BE2C (cell line): ENCODE results near the gene PDE8B.
"Not testable (repeated sequence)": the region's sequence is repeated elsewhere in the genome, so short reads cannot be mapped to it uniquely, and the experiment has no call there.

ENCODE experiments used
- DNase-seq: peaks from one replicate; pipeline ENCODE4 v3.0.0-alpha.2; 2020
- H3K27me3 ChIP-seq: fragments of 250-450 bp; sonication (Bioruptor Pico); 2 replicates; pipeline ENCODE4 v1.5.1; 2020; ENCODE audit warnings: mild to moderate bottlenecking
- H3K36me3 ChIP-seq: fragments of 250-450 bp; sonication (Bioruptor Pico); 2 replicates; pipeline ENCODE4 v1.5.1; 2020; ENCODE audit warnings: mild to moderate bottlenecking
- H3K4me1 ChIP-seq: fragments of 250-450 bp; sonication (Bioruptor Pico); 2 replicates; pipeline ENCODE4 v1.5.1; 2020
- H3K4me3 ChIP-seq: 2 replicates; pipeline ENCODE4 v1.5.1; 2011; ENCODE audit warnings: low read depth, low read length
- H3K9me3 ChIP-seq: fragments of 250-450 bp; sonication (Bioruptor Pico); 2 replicates; pipeline ENCODE4 v1.5.1; 2020
- TF ChIP-seq, protein P1 (sequence below): IDR thresholded peaks from 2 replicates; pipeline ENCODE4 v1.5.1; 2012; ENCODE audit warnings: mild to moderate bottlenecking, low read depth, low read length

Gene PDE8B

DNA sequence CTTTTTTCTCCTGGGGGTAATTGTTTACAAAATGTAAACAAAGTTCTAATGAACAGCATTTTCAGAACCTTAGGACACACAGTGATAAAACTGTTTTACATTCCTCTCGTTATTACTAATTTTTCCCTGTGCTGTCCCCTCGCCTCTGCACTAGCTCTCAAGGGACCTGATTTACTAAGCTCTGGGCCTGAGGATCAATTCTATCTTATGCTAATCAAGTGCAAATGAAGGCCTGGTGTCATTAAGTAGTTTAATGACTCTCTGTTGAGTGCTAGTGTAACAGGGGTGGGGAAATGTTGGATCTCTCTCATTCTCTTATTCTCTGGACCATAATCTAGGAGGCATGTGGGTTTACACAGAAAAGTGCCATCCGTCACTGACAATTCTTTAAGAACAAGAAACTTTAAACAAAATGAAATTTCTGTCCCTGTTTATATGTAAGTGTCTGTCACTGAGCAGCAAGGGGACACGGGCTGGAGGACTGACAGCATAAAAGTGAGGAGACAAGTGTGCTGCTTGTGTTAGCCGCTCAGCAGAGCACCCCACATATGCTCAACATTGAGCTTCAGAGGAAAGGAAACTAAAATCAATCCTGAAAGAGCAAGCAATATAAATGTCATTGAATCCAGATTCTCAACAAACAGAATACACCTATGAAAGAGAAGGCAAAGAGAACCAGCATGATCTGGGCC is 166.3 kb downstream of the PDE8B start:
- H3K4me3 ChIP-seq = no peak overlapping the region
- no peaks in the 10 kb centered on the region for H3K27me3 ChIP-seq
- DNase-seq = no peak
- no peaks in the 10 kb centered on the region for H3K4me1 ChIP-seq
- H3K9me3 ChIP-seq = no peaks in the 10 kb centered on the region
- TF ChIP-seq, protein P1, sequence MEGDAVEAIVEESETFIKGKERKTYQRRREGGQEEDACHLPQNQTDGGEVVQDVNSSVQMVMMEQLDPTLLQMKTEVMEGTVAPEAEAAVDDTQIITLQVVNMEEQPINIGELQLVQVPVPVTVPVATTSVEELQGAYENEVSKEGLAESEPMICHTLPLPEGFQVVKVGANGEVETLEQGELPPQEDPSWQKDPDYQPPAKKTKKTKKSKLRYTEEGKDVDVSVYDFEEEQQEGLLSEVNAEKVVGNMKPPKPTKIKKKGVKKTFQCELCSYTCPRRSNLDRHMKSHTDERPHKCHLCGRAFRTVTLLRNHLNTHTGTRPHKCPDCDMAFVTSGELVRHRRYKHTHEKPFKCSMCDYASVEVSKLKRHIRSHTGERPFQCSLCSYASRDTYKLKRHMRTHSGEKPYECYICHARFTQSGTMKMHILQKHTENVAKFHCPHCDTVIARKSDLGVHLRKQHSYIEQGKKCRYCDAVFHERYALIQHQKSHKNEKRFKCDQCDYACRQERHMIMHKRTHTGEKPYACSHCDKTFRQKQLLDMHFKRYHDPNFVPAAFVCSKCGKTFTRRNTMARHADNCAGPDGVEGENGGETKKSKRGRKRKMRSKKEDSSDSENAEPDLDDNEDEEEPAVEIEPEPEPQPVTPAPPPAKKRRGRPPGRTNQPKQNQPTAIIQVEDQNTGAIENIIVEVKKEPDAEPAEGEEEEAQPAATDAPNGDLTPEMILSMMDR = no peak
- no peaks in the 10 kb centered on the region for H3K36me3 ChIP-seq

DNA sequence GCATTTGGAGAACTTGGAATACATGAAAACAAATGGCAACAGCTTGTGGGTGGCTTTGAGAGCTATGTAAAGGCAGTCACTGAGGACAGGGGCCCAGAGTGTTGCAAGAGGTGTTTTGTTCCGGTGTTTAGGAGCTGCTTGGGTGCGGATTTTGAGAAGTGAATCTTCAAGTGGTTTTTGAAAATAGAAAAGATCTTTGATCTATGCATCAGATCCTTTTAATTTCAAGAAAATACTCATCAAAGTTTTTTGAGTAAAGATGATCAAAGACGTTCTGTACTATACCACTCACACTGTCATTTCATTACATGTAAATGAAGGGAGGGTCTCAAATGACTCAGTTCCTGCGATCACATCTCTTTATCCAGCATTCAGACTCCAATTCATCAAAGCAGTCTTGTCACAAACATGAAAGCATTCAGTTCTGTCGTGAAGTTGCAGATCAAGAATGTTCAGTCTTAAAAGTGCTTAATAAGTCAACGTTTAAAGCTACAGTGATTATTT is 169.1 kb downstream of the PDE8B start:
- no peaks in the 10 kb centered on the region for H3K27me3 ChIP-seq
- no peaks in the 10 kb centered on the region for H3K9me3 ChIP-seq
- TF ChIP-seq, protein P1 = no peak
- H3K36me3 ChIP-seq = no peaks in the 10 kb centered on the region
- H3K4me1 ChIP-seq = no peaks in the 10 kb centered on the region
- no peak overlapping the region for H3K4me3 ChIP-seq
- no peak for DNase-seq

DNA sequence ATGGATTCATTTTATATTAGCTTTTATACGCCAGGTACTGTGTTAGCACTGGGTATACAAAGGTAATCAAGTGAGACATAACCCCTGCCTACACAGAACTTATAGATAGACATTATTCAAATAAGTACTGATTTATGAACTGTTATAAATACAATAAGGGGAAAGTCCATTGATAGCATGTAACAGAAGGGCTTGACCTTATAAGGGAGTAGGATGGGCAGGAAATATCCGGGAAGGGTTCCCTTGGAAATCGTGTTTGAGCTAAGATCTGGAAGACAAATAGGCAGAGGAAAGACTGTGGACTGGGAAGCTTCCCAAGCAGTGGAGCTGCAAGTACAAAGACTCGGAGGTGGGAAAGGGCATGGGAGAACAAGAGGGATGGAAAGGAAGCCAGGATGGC is 170.2 kb downstream of the PDE8B start:
- no peaks in the 10 kb centered on the region for H3K4me1 ChIP-seq
- no peak overlapping the region for H3K4me3 ChIP-seq
- no peak for DNase-seq
- H3K36me3 ChIP-seq = no peaks in the 10 kb centered on the region
- TF ChIP-seq, protein P1 = no peak
- no peaks in the 10 kb centered on the region for H3K27me3 ChIP-seq
- H3K9me3 ChIP-seq = no peaks in the 10 kb centered on the region

- not testable (repeated sequence) for H3K36me3 ChIP-seq, H3K4me3 ChIP-seq, DNase-seq, H3K27me3 ChIP-seq, H3K4me1 ChIP-seq, H3K9me3 ChIP-seq
Observed at GRCh38 chr5:77383336-77383735, 172.9 kb downstream of the PDE8B start.

DNA sequence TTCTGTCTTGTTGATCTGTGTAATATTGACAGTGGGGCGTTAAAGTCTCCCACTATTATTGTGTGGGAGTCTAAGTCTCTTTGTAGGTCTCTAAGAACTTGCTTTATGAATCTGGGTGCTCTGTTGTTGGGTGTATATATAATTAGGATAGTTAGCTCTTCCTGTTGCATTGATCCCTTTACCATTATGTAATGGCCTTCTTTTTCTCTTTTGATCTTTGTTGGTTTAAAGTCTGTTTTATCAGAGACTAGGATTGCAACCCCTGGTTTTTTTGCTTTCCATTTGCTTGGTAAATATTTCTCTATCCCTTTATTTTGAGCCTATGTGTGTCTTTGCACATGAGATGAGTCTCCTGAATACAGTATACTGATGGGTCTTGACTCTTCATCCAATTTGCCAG is 175.9 kb downstream of the PDE8B start:
- H3K4me3 ChIP-seq = not testable (repeated sequence)

DNA sequence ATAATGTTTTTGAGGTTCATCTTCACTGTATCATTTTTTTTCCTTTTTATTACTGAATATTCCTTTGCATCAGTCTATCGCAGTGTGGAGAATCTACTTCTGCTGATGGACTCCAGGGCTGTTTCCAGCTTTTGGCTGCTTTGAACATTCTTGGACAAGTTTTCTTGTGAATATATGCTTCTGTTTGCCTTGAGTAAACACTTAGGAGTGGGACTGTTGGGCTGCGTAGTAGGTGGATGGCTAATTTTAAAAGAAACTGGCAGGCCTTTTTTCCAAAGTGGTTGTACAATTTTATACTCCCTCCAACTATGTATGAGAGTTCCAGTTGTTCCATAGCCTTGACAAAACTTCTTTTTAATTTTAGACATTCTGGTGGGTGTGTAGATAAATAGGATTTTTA is 179.3 kb downstream of the PDE8B start:
- Histone ChIP-seq H3K27me3 (no peaks in the 10 kb centered on the region), H3K36me3 (no peaks in the 10 kb centered on the region), H3K4me3 (no peak overlapping the region), H3K9me3 (no peaks in the 10 kb centered on the region), H3K4me1 (no peaks in the 10 kb centered on the region)
- no peak for DNase-seq
- TF ChIP-seq, protein P1 = no peak

More for the DNA sequence above, 175.9 kb downstream of the PDE8B start:
- not testable (repeated sequence) for H3K36me3 ChIP-seq, DNase-seq, H3K27me3 ChIP-seq, H3K9me3 ChIP-seq, H3K4me1 ChIP-seq

DNA sequence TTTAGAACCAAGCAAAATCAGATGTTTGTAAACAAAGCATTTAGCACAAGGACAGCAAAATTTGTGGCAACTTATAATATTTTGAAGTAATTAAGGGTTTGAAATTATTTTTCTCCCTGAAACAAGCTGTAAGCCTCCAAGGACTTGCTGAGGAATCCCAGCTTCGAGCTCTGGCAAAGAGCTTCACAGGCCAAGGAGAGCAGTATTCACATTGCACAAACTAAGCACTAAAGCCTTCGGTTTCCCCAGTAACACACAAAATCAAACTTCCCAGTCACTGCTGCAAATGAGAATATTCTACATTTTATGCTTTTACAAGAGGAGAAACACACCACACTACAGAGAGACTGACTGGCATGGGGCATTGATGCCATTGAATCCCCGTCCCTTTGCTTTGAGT is 179.7 kb downstream of the PDE8B start:
- TF ChIP-seq, protein P1 = no peak
- Histone ChIP-seq H3K4me3 (no peak overlapping the region), H3K36me3 (no peaks in the 10 kb centered on the region), H3K9me3 (no peaks in the 10 kb centered on the region), H3K4me1 (no peaks in the 10 kb centered on the region), H3K27me3 (no peaks in the 10 kb centered on the region)
- DNase-seq = no peak
